Testis (tissue), 3 donors: ENCODE measurements around the gene IQSEC3. TPM values are rescaled to one million over a fixed set of nuclear protein-coding genes. Genes with fewer than 3 reads are reported as not detected.
"Not testable (repeated sequence)": the region's sequence is repeated elsewhere in the genome, so short reads cannot be mapped to it uniquely, and the experiment has no call there.

Experiments used
- DNase-seq: peaks from one replicate; pipeline ENCODE4 v3.0.0-alpha.2; 2019
- H3K27ac ChIP-seq, 2 donors: fragments of 200-600 bp; sonication (generic); one replicate each; pipeline ENCODE4 v1.5.1; 2019
- H3K27me3 ChIP-seq: fragments of 200-600 bp; sonication (generic); one replicate; pipeline ENCODE4 v1.5.1; 2019
- H3K36me3 ChIP-seq: fragments of 200-600 bp; sonication (generic); one replicate; pipeline ENCODE4 v1.5.1; 2017; ENCODE audit warnings: low read depth; ENCODE audit errors: missing control alignments
- H3K4me1 ChIP-seq: fragments of 200-600 bp; sonication (generic); one replicate; pipeline ENCODE4 v1.5.1; 2019
- H3K4me3 ChIP-seq, 2 donors: fragments of 200-600 bp; sonication (generic); one replicate each; pipeline ENCODE4 v1.5.1; 2017 to 2019
- H3K9me3 ChIP-seq: fragments of 200-600 bp; sonication (generic); one replicate; pipeline ENCODE4 v1.5.1; 2017
- POLR2A ChIP-seq: fragments of 450-650 bp; IDR thresholded peaks from one replicate; pipeline ENCODE4 v1.6.1; 2017; ENCODE audit warnings: antibody characterized with exemption, mild to moderate bottlenecking, moderate library complexity
- WGBS, 2 donors: methylation state at CpG; one replicate each; pipeline ENCODE4 v1.1.5; 2018; 5-methylcytosine and 5-hydroxymethylcytosine counted together
- intact Hi-C: fragments of 100-400 bp; cut with DNase I; formaldehyde crosslinking; loops from one replicate; pipeline ENCODE4 v1.15.1; 2023; ENCODE audit warnings: low total_unique reads
- polyA plus RNA-seq: library from polyadenylated mRNA; stranded (reverse); fragments of 350-450 nt; fragmentation: Illumina TruSeq; extraction: RNeasy Lipid Tissue Mini Kit (QIAGEN cat#74804); gene quantifications from one replicate; pipeline ENCODE4 v1.2.3, GENCODE V29; 2014; ENCODE audit warnings: low read depth, low replicate concordance; ENCODE audit not compliant: insufficient read depth
- total RNA-seq, 2 donors: library from RNA; depleted of rRNA; stranded (reverse); fragments of >200 nt; gene quantifications; one replicate each; pipeline ENCODE4 v1.2.3, GENCODE V29; 2016
- TF ChIP-seq, protein P1 (sequence below), 3 experiments: fragments of 450-650 bp in 2 of 3; fragments of 200-600 bp in 1 of 3; sonication (generic) in 1 of 3; IDR thresholded peaks; one replicate each; pipeline ENCODE4 v1.5.1; 2016 to 2019; ENCODE audit warnings: antibody characterized with exemption in 3 of 3, mild to moderate bottlenecking in 2 of 3, moderate library complexity in 1 of 3

Gene IQSEC3
- total and polyA plus RNA-seq, 3 donors from 2014 or later, result 3.9 to 12.2 (median 4.5) TPM

DNA sequence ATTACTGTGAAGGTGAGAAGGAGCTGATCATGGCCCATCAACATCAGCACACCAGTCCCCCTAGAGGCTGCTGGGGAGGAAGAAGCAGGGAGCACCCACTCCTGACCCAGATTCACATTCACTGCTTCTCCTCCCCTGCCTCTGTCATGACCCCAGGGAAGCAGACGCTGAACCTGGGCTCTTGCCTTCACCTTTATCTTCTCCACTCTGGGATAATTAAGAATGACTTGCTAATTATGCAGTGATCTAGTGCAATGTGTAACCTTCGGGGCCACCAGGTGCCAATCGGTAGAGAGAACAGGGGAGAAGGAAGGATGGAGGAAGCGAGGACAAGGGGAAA lies 44.4 kb upstream of the IQSEC3 start:
- WGBS, 2 donors, result 59 to 69% methylated on average over 4 of the region's 4 CpGs
- DNase-seq, result no peak
- H3K9me3 ChIP-seq, result no peaks in the 10 kb centered on the region
- no peak for TF ChIP-seq POLR2A
- TF ChIP-seq, protein P1, sequence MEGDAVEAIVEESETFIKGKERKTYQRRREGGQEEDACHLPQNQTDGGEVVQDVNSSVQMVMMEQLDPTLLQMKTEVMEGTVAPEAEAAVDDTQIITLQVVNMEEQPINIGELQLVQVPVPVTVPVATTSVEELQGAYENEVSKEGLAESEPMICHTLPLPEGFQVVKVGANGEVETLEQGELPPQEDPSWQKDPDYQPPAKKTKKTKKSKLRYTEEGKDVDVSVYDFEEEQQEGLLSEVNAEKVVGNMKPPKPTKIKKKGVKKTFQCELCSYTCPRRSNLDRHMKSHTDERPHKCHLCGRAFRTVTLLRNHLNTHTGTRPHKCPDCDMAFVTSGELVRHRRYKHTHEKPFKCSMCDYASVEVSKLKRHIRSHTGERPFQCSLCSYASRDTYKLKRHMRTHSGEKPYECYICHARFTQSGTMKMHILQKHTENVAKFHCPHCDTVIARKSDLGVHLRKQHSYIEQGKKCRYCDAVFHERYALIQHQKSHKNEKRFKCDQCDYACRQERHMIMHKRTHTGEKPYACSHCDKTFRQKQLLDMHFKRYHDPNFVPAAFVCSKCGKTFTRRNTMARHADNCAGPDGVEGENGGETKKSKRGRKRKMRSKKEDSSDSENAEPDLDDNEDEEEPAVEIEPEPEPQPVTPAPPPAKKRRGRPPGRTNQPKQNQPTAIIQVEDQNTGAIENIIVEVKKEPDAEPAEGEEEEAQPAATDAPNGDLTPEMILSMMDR (IDR thresholded peaks at IDR 0.05), result no peak
- no peak overlapping the region for H3K27ac ChIP-seq
- intact Hi-C loops, result no loop called here
- no peaks in the 10 kb centered on the region for H3K4me1 ChIP-seq
- H3K36me3 ChIP-seq, result no peaks in the 10 kb centered on the region
- no peaks in the 10 kb centered on the region for H3K27me3 ChIP-seq
- H3K4me3 ChIP-seq, result no peak overlapping the region

DNA sequence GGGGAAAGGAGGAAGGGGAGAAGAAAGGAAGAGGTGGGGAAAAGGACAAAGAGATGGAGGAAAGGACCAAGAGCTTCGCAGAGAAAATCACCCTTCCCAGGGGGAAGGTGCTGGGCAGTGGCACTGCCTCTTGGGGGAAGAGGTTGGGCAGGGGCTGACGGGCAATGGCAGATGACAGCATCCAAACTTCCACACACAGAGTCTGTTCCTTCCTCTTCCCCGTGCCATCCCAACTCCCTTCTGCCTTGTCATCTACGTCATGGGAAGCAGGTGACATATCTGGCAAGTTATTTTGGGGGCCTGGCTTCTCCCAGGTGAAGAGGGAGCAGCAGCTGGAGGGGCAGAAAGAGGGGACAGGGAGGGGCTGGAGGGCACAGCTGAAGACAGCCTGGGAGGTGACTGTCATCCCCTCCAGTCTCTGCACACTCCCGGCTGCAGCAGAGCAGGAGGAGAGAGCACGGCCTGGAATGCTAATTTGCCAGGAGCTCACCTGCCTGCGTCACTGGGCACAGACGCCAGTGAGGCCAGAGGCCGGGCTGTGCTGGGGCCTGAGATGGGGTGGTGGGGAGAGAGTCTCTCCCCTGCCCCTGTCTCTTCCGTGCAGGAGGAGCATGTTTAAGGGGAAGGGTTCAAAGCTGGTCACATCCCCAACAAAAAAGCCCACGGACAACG lies 43.9 kb upstream of the IQSEC3 start:
- TF ChIP-seq, protein P1 (IDR thresholded peaks at IDR 0.05), result no peak
- no peak for TF ChIP-seq POLR2A
- intact Hi-C loops, result no loop called here
- DNase-seq, result peak; percentile 6
- Histone ChIP-seq H3K27ac (no peak overlapping the region), H3K27me3 (no peaks in the 10 kb centered on the region), H3K36me3 (no peaks in the 10 kb centered on the region), H3K4me1 (no peaks in the 10 kb centered on the region), H3K4me3 (no peak overlapping the region), H3K9me3 (no peaks in the 10 kb centered on the region)
- 71 to 83% methylated on average over 10 to 12 of the region's 12 CpGs for WGBS, 2 donors

DNA sequence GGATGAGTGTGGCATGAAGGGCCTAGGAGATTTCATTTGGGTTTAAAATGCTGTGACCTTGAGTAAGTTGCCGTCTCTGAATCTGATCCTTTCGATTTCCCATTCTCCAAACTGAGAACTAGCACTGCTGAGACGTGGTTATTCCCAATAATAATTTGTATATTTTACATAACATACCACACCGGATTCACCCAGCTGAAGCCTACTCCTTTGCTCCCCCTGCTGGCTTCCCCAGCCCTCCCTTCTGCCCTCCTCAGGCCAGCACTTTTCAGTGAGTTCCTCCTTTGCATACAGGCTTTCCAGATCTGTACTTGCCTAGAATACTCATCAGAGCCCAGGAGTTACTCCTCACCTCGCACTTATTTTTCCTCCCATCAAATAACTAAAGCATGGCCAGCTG lies 38.7 kb upstream of the IQSEC3 start:
- H3K27me3 ChIP-seq, DNase-seq, H3K4me3 ChIP-seq, H3K36me3 ChIP-seq, intact Hi-C loops, H3K4me1 ChIP-seq, H3K27ac ChIP-seq, H3K9me3 ChIP-seq: not testable (repeated sequence)
- no CpG with 5 or more reads among the region's 5 CpGs for WGBS, 2 donors

DNA sequence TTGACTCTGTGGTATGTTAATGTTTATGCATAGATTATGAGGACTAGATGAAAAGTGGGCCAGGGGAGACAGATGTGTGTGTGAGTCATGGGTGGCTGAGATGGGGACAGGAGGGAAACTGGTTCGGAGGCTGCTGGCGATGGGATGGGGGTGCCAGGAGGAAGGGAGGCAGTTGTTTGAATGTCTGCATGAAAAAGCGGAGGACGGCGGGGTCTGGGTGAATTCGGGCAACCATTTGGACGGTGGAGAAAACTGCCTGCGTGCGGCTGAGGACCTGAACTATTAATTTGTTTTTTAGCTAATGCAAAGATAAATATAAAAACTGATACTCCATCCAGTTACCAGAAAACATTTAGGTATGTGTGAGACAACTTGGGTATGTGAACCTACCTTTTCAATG lies 27.8 kb upstream of the IQSEC3 start:
- H3K36me3 ChIP-seq, DNase-seq, H3K27ac ChIP-seq, H3K4me1 ChIP-seq, H3K4me3 ChIP-seq, intact Hi-C loops, H3K27me3 ChIP-seq, H3K9me3 ChIP-seq: not testable (repeated sequence)
- 94% methylated on average over 8 of the region's 9 CpGs; no CpG with 5 or more reads in 1 of the 2 donors for WGBS, 2 donors

DNA sequence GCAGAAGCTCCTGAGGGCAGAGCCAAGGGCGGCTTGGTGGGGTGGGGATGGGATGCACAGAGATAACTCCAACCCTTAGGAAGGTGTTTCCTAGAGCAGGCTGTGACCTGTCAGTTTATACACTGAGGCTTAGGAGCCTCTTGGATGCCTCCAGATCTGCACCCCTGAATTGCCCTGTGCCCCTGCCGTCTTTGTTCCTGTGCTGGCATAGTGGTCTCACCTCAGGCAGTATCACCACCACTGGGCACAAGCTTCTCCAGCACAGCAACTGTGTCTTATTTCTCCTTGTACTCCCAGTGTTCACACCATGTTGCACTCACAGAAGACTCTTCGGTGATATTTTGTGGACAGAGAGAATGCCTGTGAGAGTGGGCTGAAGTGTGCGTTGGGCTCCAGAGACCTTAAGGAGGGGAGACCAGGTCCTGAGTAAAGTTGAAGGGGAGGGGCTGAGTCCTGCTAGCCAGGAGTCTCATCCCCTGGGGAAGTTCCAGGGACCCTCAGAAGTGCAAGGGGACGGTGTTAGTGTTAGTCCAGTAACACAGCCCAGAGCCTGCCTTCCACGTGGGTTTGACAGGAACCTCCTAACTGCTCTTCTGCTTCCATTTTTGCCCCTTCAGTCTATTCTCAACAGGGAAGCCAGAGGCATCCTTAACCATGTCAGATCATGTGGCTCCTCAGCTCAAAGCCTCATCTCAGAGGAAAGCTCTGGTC lies 26.9 kb upstream of the IQSEC3 start:
- H3K36me3 ChIP-seq, H3K27ac ChIP-seq, intact Hi-C loops, H3K27me3 ChIP-seq, H3K4me3 ChIP-seq, DNase-seq, H3K9me3 ChIP-seq, H3K4me1 ChIP-seq: not testable (repeated sequence)
- 92 to 94% methylated on average over 3 to 5 of the region's 6 CpGs for WGBS, 2 donors

DNA sequence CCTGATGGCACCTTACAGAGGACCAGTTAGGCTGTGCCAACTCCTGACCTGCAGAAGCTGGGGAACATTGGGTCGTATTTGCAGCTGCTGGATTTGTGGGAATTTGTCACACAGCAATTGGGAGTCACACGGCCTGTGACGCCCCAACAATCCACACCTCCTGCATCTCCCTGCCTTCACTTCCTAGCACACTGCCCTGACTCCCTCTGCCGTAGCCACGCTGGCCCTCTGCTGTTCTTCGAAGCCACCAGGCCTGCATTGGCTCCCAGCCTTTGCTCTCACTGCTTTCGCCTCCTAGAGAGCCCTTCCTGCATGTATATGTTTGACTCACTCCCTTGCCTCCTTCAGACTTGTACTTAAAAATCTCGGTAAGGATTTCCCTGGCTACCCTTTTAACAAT lies 22.2 kb upstream of the IQSEC3 start:
- 85 to 87% methylated on average over 5 of the region's 8 CpGs for WGBS, 2 donors
- H3K27ac ChIP-seq, DNase-seq, intact Hi-C loops, H3K9me3 ChIP-seq, H3K4me3 ChIP-seq, H3K36me3 ChIP-seq, H3K4me1 ChIP-seq, H3K27me3 ChIP-seq: not testable (repeated sequence)

DNA sequence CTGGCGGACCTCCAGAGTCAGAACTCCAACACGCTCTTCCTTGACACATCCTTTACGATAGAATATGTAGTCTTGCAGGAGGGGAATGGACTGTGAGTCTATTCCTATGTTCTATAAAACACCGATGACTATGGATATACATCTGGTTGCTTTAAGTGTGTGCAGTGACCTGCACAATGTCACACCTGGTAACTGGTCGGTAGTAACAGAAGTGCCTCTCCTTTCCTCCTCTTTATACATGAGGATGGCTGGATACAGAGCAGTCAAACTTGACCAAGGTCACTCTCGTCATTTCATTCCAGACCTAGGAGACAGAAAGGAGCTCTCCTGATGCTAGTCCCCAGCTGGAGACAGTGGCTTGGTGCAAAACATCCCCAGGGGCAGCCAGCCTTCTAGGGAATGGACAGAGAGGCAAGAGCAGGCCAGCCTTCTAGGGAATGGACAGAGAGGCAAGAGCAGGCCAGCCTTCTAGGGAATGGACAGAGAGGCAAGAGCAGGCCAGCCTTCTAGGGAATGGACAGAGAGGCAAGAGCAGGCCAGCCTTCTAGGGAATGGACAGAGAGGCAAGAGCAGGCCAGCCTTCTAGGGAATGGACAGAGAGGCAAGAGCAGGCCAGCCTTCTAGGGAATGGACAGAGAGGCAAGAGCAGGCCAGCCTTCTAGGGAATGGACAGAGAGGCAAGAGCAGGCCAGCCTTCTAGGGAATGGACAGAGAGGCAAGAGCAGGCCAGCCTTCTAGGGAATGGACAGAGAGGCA lies 21.2 kb upstream of the IQSEC3 start:
- H3K4me1 ChIP-seq, intact Hi-C loops, H3K4me3 ChIP-seq, H3K36me3 ChIP-seq, H3K9me3 ChIP-seq, H3K27me3 ChIP-seq, H3K27ac ChIP-seq, DNase-seq: not testable (repeated sequence)
- 79 to 82% methylated on average over 6 of the region's 6 CpGs for whole genome bisulfite sequencing, 2 donors

DNA sequence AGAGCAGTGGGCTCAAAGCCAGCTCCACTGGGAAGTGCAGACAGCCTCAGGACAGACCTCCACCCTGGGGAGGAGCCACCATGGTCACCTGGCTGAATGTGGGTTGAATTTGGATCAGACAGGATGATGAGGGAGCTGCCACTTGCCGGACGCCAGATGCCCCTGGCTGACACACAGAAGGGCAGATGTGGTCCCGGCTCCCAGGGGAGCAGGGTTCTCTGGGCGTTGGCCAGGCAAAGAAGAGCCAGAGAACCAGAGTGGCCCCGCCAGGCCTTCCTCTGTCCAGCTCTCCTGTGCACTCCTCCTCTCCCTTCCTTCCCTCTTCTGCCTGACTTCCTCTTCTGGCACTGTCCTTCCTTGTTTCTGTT lies 20.6 kb upstream of the IQSEC3 start:
- H3K4me3 ChIP-seq, H3K36me3 ChIP-seq, H3K27me3 ChIP-seq, H3K4me1 ChIP-seq, intact Hi-C loops, H3K9me3 ChIP-seq, DNase-seq, H3K27ac ChIP-seq: not testable (repeated sequence)
- 89% methylated on average over 3 of the region's 5 CpGs; no CpG with 5 or more reads in 1 of the 2 donors for WGBS, 2 donors

DNA sequence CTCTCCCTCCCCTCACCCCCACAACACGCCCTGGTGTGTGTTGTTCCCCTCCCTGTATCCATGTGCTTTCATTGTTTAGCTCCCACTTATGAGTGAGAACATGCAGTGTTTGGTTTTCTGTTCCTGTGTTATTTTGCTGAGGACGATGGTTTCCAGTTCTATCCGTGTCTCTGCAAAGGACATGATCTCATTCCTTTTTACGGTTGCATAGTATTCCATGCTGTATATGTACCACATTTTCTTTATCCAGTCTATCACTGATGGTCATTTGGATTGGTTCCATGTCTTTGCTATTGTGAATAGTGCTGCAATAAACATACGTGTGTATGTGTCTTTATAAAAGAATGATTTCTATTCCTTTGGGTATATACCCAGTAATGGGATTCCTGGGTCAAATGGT lies 20.0 kb upstream of the IQSEC3 start:
- H3K9me3 ChIP-seq, intact Hi-C loops, H3K4me3 ChIP-seq: not testable (repeated sequence)

DNA sequence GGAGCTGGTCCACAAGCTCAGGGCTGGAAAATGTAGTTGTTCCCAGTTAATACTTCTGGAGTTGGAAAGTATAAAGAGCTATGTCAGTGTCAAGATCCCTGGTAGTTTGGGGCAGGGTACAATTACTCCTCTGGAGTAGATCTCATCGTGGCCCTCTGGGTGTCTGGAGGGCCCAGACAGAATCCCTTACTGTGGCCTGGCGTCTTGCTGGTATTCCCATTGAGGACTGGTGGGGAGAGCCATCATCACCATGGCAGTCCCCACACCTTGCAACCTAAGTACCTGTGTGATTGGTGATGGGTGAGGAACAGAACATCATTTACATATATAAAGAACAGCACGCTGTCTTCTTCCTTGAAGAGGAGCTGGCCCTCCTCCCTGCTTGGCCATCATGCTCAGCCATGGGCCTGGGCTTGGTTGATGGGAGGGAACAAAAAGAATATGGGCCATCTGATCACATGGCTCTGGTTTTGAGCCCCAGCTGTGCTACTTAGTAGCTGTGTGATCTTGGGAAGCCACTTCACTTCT lies 18.8 kb upstream of the IQSEC3 start:
- H3K36me3 ChIP-seq, H3K27me3 ChIP-seq, H3K27ac ChIP-seq, H3K4me3 ChIP-seq, H3K4me1 ChIP-seq, intact Hi-C loops, H3K9me3 ChIP-seq, DNase-seq: not testable (repeated sequence)
- WGBS, 2 donors, result 73 to 81% methylated on average over 3 of the region's 3 CpGs

More for the DNA sequence above, 20.0 kb upstream of the IQSEC3 start:
- not testable (repeated sequence) for H3K36me3 ChIP-seq, H3K4me1 ChIP-seq, DNase-seq, H3K27ac ChIP-seq, H3K27me3 ChIP-seq
- WGBS, 2 donors, result 68 to 69% methylated on average over 5 of the region's 5 CpGs
